NCI-H146 treated with DMSO at 0.1 percent for 48 hours (cell line): ENCODE measurements around the gene FSCN2.

Experiments used
- DNase-seq: peaks from one replicate; lab custom pipeline; 2025; ENCODE audit not compliant: unreplicated experiment; lab: John Stamatoyannopoulos, UW

Gene FSCN2

GRCh38 chr17:81489998-81490992 is 37.9 kb upstream of the FSCN2 start:
- no peak for DNase-seq

GRCh38 chr17:81491181-81491581 is 37.0 kb upstream of the FSCN2 start:
- DNase-seq: no peak

- DNase-seq: no peak
Observed at GRCh38 chr17:81491761-81492160, 36.4 kb upstream of the FSCN2 start.

- no peak for DNase-seq
Observed at GRCh38 chr17:81492202-81492601, 36.0 kb upstream of the FSCN2 start.

- no peak for DNase-seq
Observed at GRCh38 chr17:81492706-81493105, 35.5 kb upstream of the FSCN2 start.

GRCh38 chr17:81493198-81494038 is 34.8 kb upstream of the FSCN2 start:
- no peak for DNase-seq

- DNase-seq: peak; percentile 41
Observed at GRCh38 chr17:81494626-81495377, 33.4 kb upstream of the FSCN2 start.

- no peak for DNase-seq
Observed at GRCh38 chr17:81498953-81499600, 29.1 kb upstream of the FSCN2 start.

- DNase-seq: no peak
Observed at GRCh38 chr17:81499601-81499970, 28.6 kb upstream of the FSCN2 start.

- no peak for DNase-seq
Observed at GRCh38 chr17:81500047-81500446, 28.1 kb upstream of the FSCN2 start.

GRCh38 chr17:81502471-81503017 is 25.6 kb upstream of the FSCN2 start:
- no peak for DNase-seq

GRCh38 chr17:81503619-81504018 is 24.6 kb upstream of the FSCN2 start:
- DNase-seq: no peak

- no peak for DNase-seq
Observed at GRCh38 chr17:81508639-81509206, 19.5 kb upstream of the FSCN2 start.

- peak; percentile 27 for DNase-seq
Observed at GRCh38 chr17:81509207-81509971, 18.8 kb upstream of the FSCN2 start.

- no peak for DNase-seq
Observed at GRCh38 chr17:81509972-81510784, 18.0 kb upstream of the FSCN2 start.

- no peak for DNase-seq
Observed at GRCh38 chr17:81510785-81511553, 17.2 kb upstream of the FSCN2 start.

- no peak for DNase-seq
Observed at GRCh38 chr17:81511554-81511803, 16.7 kb upstream of the FSCN2 start.
